Measurements from ENCODE around the gene TMEM86B. TPM values are rescaled to one million over a fixed set of nuclear protein-coding genes. Genes with fewer than 3 reads are reported as not detected.

The TMEM86B gene
- total RNA-seq, 1 experiment from 2014 or later: 1.8 TPM

DNA sequence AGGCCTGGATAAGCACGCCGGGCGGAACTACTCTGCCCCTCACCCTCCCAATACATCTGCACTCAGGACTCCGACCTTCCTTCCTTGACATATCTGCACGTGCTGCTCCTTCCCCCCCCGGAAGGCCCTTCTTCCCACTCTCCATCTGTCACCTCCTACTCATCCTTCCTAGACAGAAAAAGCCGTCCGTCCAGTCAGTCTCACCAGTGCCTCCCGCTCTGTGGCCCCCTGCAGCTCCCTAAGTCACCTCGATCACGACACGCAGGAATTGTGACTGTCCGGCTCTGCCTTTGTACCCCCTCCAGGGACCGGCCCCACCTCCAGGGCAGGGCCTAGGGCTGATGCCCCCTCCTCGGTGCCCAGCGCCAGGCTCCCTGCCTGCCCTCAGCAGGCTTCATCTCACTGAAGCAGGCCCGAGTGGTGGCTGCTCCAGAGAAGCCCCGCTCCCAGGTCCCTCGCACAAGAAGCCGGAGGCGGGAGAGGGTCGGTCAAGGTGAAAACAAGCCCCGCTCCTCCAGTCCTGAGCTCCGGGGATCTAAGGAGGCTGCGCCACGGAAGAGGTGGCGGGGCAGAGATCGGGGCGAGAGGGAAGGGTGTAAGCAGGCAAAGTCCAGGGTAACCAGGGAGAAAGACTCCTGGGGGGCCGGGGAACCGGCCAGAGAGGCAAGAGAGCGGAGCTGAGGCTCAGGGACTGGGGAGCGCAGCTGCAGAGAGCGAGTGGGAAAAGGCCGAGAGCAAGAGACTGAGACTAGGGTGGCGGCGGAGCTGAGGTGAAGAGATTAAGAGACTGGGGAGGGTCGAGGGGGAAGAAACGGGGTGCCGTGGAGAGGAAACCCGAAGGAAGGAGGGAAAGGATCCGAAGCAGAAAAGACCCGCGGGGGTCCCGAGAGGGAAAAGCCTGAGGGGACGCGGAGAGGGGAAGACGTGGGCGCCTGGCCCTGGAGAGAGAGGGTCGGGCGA, 29.2 kb upstream of the TMEM86B start:
- peak; percentile 24 for DNase-seq (ENCODE audit: low read depth)

DNA sequence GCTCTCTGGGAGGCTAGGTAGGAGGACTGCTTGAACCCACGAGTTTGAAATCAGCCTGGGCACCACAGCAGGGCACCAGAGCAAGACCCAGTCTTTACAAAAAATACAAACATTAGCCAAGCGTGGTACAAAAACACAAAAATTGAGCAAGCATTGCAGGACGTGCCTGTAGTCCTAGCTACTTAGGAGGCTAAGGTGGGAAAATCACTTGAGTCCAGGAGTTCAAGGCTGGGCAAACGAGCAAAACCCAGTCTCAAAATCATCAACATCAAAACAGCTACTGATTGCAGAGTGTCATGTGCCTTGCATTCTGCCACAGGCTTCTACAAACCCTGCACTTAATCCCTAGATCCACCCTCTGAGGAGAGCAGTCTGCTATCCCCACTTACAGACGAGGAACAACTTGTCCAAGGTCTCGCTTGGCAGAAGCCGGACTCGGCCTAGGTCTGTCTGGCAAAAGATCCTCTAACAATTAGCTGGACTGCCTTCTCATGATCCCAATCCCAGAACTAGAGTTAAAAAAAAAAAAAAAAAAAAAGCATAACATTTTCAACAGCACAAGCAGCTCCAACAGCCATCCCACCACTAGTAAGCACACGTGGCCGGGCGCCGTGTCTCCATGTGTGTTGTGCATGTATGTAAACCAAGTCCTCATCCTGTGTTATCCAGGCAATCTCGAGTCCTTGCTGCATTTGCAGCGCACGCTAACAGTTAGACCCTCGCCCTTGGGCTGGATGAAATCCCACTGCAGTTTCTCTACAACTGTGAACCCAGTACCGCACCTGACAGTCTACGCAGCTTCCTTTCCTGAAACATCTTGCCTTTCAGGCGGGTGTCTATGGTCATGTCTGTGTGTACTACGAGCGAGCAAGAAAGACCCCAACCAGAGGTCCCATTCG, 28.2 kb upstream of the TMEM86B start:
- no peak for DNase-seq (ENCODE audit: low read depth)

DNA sequence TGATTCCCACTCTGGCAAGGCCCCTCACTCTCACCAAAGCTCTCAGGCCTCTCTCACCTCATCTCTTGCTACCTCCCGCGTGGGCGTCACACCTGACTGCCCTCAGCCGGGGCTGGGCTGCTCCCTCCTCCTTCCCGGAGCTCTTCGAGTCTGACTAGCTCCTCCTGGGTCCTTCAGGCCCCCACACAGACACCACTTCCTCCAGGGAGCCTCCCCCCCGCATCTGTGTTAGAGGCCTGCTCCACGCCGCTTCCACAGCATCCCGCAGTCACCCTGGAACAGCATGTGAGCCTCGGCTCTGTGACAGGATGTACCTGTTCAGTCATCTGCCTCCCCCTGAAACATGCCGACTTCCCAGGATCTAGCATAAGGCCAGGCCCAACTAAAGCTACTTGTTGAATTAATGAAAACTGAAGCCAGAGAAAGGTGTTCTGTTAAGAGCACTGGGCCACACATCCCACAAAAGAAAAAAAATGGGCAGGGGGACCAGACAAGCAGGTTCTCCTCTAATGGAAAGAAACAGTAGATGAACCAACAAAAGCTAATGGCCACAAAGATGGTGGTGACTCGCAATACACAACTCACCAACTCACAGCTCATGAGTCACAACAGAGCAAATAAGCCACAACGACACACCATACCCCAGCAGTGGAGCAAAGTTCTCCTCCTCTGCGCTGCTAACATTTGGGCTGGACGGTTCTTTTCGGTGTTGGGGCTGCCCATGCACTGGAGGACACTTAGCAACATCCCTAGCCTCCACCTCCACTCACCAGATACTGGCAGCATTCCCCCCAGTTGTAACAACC, 27.3 kb upstream of the TMEM86B start:
- DNase-seq (ENCODE audit: low read depth): peak; percentile 49

DNA sequence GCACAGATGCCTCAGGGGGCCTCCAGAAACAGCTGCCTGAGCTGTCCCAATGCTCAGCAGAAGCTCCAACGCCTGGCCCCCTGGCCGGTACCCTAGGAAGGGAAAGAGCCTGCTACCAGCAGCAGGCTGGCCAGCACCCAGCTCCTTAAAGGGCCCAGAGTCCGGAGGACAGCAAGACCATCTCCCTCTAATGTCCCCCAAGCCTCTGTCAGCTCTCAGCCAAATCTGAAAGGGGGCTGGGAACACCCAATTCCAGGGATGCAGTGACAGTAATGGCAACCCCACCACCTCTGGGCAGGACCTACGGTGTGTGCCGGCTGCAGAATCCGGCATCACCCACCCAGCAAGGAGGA, 26.0 kb upstream of the TMEM86B start:
- no peak for DNase-seq (ENCODE audit: low read depth)

DNA sequence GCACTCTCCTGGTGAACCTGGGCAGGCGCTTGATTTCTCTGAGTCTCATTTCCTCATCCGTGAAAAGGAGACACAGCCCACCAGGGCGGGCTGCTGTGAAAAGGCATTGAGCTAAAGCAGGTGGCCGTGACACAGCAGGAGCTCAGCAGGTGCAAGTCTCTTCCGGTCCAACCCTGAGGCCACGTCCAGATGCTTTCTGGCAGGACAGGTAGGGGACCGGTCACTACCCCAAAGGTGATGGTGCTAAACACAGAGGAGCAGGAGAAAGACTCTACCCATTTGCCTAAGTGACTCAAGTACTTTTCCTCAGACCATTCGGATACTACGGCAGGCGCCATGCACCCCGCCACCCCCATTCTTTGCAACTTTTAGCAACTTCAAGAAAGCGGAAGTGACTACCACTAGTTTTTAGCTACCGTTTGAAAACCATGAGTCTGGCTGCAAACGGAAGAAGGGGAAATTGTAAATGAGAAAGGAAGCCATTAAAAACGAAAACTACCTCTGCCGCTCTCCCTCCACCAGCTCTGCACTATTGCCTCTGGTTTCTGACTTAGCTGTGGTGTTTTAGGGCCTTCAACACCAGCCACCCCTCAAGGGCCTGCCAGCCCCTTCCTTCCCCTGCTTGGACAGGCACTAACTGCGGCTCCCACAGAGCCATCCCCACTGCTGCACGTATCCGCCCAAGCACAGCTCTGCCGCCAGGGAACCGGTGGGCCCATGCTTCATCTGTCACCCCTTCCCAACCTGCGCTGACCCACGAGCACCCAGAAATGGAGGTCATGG, 25.5 kb upstream of the TMEM86B start:
- no peak for DNase-seq (ENCODE audit: low read depth)

DNA sequence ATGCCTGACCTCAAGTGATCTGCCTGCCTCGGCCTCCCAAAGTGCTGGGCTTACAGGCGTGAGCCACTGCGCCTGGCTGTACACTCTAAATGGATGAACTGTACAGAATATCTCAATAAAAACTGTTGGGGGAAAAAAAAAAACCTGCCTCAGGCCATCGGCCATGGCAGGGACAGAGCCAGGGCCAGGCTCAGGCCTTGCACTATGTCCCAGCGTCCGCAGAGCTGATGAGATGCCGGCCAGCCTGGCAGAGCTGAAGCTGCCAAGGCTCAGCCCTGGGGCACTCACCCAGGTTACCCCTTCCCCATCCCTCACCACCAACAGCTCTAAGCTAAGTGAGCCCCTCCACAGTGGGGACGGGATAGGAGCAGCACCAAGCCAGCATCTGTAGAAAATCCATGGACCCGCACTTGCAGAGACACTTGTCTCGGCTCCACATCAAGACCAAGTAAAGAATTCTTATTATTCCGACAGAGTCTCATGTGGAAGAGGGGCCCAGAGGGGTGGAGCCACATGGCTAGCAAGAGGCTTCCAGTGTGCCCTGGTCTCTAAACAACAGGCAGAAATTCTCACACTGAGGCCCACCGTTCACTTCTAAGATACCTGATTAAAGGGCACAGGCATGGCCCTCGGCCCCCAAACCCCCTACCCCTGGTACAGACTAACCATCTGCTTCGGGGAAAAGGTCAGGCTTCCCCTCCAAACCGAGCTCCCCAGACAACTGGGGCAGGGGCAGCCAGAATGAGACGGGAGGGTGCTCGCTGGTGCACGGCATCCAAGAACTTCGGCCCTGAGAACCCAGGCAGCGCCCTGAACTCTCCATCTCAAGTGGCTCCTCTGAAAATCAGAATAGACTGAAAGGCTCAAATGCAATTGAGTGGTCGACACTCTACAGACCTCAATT, 24.4 kb upstream of the TMEM86B start:
- DNase-seq (ENCODE audit: low read depth): no peak

DNA sequence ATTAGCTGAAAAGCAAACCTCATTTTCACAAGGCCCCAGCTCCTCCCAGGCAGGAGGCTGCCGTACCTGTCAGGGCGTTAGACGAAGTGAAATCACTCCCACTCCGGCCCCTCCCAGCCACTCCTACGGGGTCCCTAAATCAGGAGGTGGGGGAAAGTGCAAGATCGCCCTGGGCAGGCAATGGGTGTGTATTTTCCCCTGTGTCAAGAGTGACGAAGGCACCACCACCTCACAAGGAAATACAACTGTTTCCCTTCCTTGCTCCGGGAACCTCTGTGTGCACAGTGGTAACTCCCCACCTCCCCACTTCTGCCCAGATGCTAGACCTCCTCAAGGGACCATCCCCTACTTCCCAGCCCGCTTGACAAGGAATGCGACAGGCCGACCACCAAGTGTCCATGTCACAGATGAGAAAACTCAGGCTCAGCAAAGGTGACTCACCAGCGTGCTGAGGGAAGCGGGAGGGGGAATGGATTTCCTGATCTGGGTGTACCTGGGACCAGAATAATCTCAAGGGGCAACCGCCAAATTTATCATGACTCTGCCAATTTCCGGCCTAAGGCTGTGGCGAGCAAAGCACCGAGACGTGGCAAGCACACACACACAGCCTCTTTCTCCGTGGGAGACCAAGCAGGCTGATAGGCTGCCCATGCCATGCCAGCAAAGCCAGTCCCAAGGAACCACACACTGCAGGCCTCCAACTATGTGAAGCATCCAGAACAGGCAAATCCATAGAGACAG, 22.9 kb upstream of the TMEM86B start:
- peak; percentile 77 for DNase-seq (ENCODE audit: low read depth)

DNA sequence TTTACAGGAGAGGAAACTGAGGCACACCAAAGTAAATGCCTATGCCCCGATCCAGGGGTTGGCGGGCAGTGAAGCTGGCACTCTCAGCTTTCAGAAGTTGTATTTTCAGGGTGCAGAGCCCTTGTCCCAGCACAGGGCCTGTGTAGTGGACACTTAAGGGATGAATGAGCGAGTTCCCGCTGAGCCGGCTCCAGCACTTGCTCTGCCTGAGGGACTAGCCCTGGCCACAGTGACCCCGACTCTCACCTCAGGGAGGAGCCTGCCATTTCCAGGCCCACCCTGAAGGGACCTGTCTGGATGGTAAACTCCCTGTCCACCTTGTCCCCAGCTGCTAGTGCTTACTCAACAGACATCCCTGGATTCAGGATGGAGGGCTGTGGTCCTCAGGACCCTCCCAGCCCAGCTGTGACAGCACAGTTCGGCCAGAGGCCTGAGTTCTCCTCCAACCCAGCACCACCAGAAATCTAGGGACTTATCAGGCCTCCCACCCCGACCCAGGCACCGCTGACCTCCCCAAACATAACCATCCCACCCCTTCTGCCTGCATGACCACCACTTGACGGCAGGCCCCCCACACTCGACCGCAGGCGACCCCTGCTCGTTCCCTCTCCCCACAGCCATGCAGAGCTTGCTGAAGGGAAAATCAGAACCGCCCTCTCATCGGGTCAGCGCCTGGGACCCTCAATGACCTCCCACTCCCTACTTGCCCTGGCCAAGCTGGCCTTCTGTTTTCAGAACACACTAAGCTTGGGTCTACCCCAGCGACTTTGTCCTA, 21.9 kb upstream of the TMEM86B start:
- no peak for DNase-seq (ENCODE audit: low read depth)

DNA sequence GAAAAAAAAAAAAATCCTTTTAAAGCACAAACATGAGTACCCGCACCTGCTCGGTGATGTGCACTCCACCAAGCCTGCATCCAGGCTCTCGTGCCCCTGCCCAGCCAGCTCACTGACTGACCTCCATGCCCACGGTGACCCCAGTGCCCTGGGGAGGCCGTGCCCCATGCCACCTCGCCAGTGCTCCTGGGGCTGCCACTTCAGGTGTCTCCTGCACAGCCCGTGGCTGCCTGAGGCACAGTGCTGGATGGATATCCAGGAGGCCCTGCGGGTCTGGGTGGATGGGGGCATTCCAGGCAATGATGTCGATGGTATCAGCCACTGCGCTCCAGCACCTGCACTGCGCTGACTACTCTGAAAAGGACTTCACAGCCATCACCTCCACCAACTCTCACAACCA, 21.3 kb upstream of the TMEM86B start:
- no peak for DNase-seq (ENCODE audit: low read depth)

DNA sequence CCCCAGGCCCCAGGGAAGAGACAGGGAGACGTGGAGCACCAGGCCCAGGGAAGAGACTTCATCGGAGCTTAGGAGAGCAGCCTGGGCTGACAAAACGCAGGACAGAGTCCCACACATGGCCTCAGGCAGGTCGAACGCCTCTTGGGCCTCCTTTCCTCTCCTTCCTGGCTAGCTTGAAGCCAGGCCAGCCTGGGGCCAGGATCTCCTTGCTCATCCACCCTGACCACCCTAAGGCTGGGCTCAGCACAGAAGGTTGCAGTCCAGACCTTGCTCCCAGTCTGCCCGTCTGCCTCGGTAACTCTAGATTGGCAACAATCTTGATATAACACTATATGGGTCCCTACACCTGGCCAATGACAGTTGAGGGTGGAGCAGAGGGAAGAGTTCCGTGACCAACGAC, 20.1 kb upstream of the TMEM86B start:
- DNase-seq (ENCODE audit: low read depth): no peak

DNA sequence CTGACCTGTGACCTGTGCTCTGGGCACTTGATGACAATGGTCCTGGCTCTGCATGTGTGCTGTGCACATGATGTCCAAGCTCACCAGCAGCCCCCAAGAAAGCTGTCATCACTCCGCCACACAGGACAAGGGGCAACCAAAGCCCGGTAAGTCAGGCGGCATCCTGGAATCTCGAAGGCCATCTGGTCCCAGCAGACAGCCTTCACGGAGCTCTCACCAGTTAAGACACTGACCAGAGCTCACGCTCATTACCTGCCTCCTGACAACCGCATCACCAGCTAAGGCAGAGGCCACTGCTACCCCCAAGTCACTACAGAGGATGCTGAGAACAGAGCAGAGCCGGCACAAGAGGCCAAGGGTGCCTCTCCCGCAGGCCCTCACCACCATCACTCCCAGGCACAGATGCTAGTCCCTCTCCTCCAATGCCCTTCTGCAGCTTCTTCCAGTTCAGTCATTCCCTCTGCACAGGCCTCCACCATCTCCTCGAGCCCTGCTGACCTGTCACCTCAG, 19.7 kb upstream of the TMEM86B start:
- no peak for DNase-seq (ENCODE audit: low read depth)

DNA sequence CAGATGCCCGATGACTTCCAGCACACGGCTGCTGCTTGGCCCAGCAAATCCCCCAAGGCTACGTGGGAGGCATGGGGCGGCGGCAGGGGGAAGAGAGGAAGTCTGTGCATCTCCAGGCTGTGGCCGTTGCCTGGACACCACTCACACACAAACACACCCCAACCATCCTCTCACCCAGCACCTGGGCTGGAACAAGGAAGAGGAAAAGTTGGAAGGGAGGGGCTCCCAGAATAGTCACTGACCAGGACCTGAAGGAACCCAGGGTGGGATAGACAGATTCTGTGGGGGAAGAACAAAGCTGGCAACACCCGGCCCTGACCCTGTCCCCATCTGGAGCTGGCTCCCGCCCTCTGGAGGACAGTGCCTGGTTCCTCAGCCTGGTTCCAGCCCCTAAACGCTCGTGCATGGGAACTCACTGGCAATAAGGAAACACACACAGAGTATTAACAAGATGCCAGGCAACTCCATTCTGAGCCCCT, 19.1 kb upstream of the TMEM86B start:
- peak; percentile 43 for DNase-seq (ENCODE audit: low read depth)

DNA sequence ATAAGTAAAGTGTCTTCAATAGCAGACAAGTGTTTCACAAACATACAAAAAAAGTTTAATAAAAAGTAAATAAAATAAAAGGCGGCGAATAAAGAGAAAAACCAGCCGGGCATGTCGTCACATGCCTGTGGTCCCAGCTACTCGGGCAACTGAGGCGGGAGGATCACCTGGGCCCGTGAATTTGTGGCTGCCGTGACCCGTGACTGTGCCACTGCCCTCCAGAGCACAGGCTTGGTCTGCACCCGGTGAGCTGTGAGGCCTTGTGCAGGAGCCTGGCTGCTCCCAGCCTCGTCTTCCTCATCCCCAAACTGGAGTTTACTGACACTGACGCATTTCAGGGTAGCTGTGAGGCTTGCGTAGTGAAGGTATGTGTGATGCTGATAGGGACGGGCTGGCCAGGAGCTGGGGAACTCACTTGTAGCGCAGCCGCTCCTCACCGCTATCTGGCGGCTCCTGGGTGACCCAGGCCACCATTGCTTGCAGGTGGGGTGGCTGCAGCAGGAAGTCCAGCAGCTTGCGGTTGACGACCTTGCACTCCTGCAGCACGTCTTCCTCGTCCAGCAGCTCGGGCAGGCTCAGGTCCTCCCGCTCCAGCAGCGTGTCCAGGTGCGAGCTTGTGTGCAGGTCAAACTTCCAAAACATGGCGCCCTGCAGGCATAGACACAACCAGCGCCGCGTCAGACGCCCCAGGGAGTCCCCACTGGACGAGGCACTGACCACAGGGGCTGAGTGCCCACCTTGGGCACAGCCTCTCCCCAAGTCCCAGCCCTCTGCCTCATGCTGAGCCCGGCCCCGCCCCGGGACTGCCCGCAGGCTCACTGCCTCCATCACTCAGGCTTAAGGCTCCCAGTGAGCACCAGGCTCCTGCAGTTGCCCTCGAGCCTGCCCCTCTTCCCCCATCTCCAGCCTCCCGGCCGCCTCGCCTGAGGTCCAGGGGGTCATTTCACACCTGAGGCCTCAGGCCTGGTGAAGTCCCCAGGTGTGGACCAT, 18.2 kb upstream of the TMEM86B start:
- DNase-seq (ENCODE audit: low read depth): no peak

DNA sequence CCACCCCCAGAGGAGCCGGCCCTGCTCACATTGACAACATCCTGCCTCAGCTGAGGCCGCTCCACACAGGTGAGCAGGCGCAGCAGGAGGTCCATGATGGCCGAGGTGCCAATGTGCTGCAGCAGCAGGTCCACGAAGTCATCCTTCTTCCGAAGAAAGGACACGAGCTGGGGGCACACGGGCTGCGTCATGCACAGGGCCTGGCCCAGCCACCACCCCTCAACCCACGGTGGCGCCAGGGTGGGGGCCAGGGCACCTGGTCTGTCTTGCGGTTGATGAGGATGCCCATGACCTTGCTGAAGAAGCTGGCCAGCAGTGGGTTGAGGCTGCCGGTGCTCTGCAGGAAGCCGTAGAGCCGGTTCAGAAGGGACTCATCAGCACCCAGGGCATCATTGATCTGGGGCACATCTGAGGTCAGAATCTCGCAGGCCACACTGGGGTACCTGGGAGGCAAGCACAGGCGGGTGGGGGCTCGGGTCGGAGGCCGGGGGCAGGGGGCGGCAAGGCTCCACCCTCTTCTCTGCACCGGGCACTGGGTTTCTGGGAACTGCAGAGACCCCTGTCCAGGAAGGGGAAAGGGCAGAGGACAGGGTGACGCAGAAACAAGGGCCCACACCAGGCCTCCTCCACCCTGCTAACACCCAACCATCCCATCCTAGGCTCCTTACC, 16.8 kb upstream of the TMEM86B start:
- no peak for DNase-seq (ENCODE audit: low read depth)

DNA sequence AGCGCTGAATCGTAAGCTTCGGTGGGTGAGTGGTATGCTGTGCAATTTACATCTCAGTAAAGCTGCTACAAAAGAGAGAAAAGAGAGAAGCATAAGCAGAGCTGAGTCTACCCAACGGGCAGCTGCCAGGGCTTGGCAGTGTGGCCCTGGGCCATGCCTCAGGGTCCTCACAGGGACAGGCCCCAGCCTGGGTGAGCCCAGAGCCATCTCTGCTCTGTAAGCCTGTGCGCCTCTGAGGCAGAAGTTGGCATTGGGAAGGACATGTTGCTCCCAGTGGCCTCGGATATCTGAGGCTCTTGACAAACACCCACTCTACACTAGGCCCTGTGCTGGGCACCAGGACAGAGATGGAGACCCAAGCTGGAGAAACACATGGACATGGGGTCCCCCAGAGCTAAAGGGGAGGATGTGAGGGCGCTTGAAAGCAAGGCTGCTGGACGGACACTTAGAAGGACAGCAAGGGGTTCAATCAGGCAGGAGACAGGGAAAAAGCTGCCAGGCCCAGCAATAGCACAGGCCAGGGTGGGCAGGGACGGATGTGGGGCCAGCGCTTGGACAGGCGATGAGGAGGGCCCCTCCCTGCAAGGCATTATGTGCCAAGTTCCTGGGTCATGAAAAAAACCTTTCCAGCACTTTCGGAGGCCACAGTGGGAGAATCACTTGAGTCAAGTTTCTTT, 15.6 kb upstream of the TMEM86B start:
- no peak for DNase-seq (ENCODE audit: low read depth)
